Activated naive CD4-positive, alpha-beta T cell (primary cell): ENCODE measurements around the gene DSCAML1.

Source experiments
- DNase-seq, 4 experiments: peaks; one replicate each; lab custom pipeline; 2025; lab: John Stamatoyannopoulos, UW

The DSCAML1 gene

GRCh38 chr11:117693344-117693743 is 103.7 kb downstream of the DSCAML1 start:
- no peak for DNase-seq

GRCh38 chr11:117691516-117691915 is 105.5 kb downstream of the DSCAML1 start:
- DNase-seq = no peak

- DNase-seq = no peak
Measured at GRCh38 chr11:117691218-117691514, 105.8 kb downstream of the DSCAML1 start.

- DNase-seq = no peak
Measured at GRCh38 chr11:117690484-117691217, 106.4 kb downstream of the DSCAML1 start.

- DNase-seq = no peak
Measured at GRCh38 chr11:117688255-117688797, 108.7 kb downstream of the DSCAML1 start.

- DNase-seq = no peak
Measured at GRCh38 chr11:117687776-117688175, 109.2 kb downstream of the DSCAML1 start.

- no peak for DNase-seq
Measured at GRCh38 chr11:117686711-117687110, 110.3 kb downstream of the DSCAML1 start.

- no peak for DNase-seq
Measured at GRCh38 chr11:117685566-117685965, 111.5 kb downstream of the DSCAML1 start.

GRCh38 chr11:117684731-117685130 is 112.3 kb downstream of the DSCAML1 start:
- no peak for DNase-seq

GRCh38 chr11:117684111-117684510 is 112.9 kb downstream of the DSCAML1 start:
- DNase-seq = no peak

GRCh38 chr11:117681438-117681837 is 115.6 kb downstream of the DSCAML1 start:
- DNase-seq = no peak

- no peak for DNase-seq
Measured at GRCh38 chr11:117679461-117679860, 117.6 kb downstream of the DSCAML1 start.

GRCh38 chr11:117678658-117679406 is 118.2 kb downstream of the DSCAML1 start:
- no peak for DNase-seq

- no peak for DNase-seq
Measured at GRCh38 chr11:117677729-117678310, 119.2 kb downstream of the DSCAML1 start.

- no peak for DNase-seq
Measured at GRCh38 chr11:117676501-117676900, 120.5 kb downstream of the DSCAML1 start.

- no peak for DNase-seq
Measured at GRCh38 chr11:117673602-117674001, 123.4 kb downstream of the DSCAML1 start.

- no peak for DNase-seq
Measured at GRCh38 chr11:117671370-117671769, 125.6 kb downstream of the DSCAML1 start.

- DNase-seq = no peak
Measured at GRCh38 chr11:117670924-117671323, 126.1 kb downstream of the DSCAML1 start.

- no peak for DNase-seq
Measured at GRCh38 chr11:117670443-117670842, 126.6 kb downstream of the DSCAML1 start.

GRCh38 chr11:117669616-117670015 is 127.4 kb downstream of the DSCAML1 start:
- no peak for DNase-seq

GRCh38 chr11:117669062-117669461 is 128.0 kb downstream of the DSCAML1 start:
- no peak for DNase-seq

- no peak for DNase-seq
Measured at GRCh38 chr11:117668321-117668751, 128.7 kb downstream of the DSCAML1 start.

- DNase-seq = no peak
Measured at GRCh38 chr11:117664897-117665296, 132.1 kb downstream of the DSCAML1 start.
